GM23338 (cell line): ENCODE results near the gene FHAD1. TPM values are rescaled to one million over a fixed set of nuclear protein-coding genes. Genes with fewer than 3 reads are reported as not detected.
A peak's percentile ranks its signal among the peaks of the same experiment; 100 is the strongest.

Experiments
- ATAC-seq: fragments of 200-7000 bp; cut with Tn5 transposase; 3 replicates; pipeline ENCODE4 v1.9.1; 2020
- DNase-seq: peaks from one replicate; pipeline ENCODE4 v3.0.0-alpha.2; 2015; ENCODE audit warnings: low spot score
- H2AFZ ChIP-seq: fragments of 200-600 bp; sonication (generic); 2 replicates; pipeline ENCODE4 v1.8.0; 2016; ENCODE audit warnings: antibody characterized with exemption, mild to moderate bottlenecking, moderate library complexity
- H3F3A ChIP-seq: fragments of 200-600 bp; sonication (generic); replicated peaks from 2 replicates; pipeline ENCODE4 v1.8.0; 2017; ENCODE audit warnings: antibody characterized with exemption, mixed run types, low read depth
- H3K27ac ChIP-seq: fragments of 200-600 bp; sonication (generic); 2 replicates; pipeline ENCODE4 v1.6.1; 2016; ENCODE audit warnings: low read depth
- H3K27me3 ChIP-seq: fragments of 200-600 bp; sonication (generic); 2 replicates; pipeline ENCODE4 v1.8.0; 2016; ENCODE audit warnings: mild to moderate bottlenecking, mixed run types, moderate library complexity; ENCODE audit not compliant: insufficient read depth
- H3K36me3 ChIP-seq: fragments of 200-600 bp; sonication (generic); 2 replicates; pipeline ENCODE4 v1.8.0; 2016; ENCODE audit warnings: mild to moderate bottlenecking; ENCODE audit not compliant: insufficient read depth
- H3K4me1 ChIP-seq: fragments of 200-600 bp; sonication (generic); 2 replicates; pipeline ENCODE4 v1.8.0; 2016; ENCODE audit warnings: mild to moderate bottlenecking, moderate library complexity; ENCODE audit not compliant: insufficient read depth
- H3K4me2 ChIP-seq: fragments of 200-600 bp; sonication (generic); 2 replicates; pipeline ENCODE4 v1.7.1; 2017; ENCODE audit warnings: mixed run types
- H3K4me3 ChIP-seq: fragments of 200-600 bp; sonication (generic); 2 replicates; pipeline ENCODE4 v1.6.1; 2016; ENCODE audit warnings: mixed run types
- H3K79me2 ChIP-seq: fragments of 200-600 bp; sonication (generic); replicated peaks from 2 replicates; pipeline ENCODE4 v1.8.0; 2017; ENCODE audit warnings: mild to moderate bottlenecking; ENCODE audit not compliant: insufficient read depth
- H3K9me2 ChIP-seq: fragments of 200-600 bp; sonication (generic); 2 replicates; pipeline ENCODE4 v1.8.0; 2017; ENCODE audit not compliant: insufficient read depth
- H4K20me1 ChIP-seq: fragments of 200-600 bp; sonication (generic); replicated peaks from 2 replicates; pipeline ENCODE4 v1.8.0; 2017; ENCODE audit warnings: mild to moderate bottlenecking; ENCODE audit not compliant: insufficient read depth
- H3K27ac Mint-ChIP-seq: 2 replicates; pipeline ENCODE4 v1.8.0; 2020; ENCODE audit warnings: inconsistent platforms, mild to moderate bottlenecking, moderate library complexity, mixed read lengths
- H3K27me3 Mint-ChIP-seq: 3 replicates; pipeline ENCODE4 v1.8.0; 2022; ENCODE audit warnings: low read depth, mild to moderate bottlenecking, moderate library complexity, mixed read lengths, inconsistent platforms; ENCODE audit not compliant: insufficient read depth, poor library complexity
- H3K36me3 Mint-ChIP-seq: 3 replicates; pipeline ENCODE4 v1.8.0; 2021; ENCODE audit warnings: low read depth, mild to moderate bottlenecking, inconsistent platforms, moderate library complexity, mixed read lengths
- H3K4me1 Mint-ChIP-seq: 3 replicates; pipeline ENCODE4 v1.8.0; 2020; ENCODE audit warnings: mild to moderate bottlenecking, inconsistent platforms, mixed read lengths
- H3K4me3 Mint-ChIP-seq: 3 replicates; pipeline ENCODE4 v1.8.0; 2021; ENCODE audit warnings: moderate library complexity, mild to moderate bottlenecking, inconsistent platforms, mixed read lengths
- H3K9me3 Mint-ChIP-seq: 3 replicates; pipeline ENCODE4 v1.8.0; 2020; ENCODE audit warnings: moderate library complexity, mild to moderate bottlenecking, inconsistent platforms, mixed read lengths
- CREB1 ChIP-seq: fragments of 250-450 bp; sonication (Bioruptor Pico); IDR thresholded peaks from 2 replicates; pipeline ENCODE4 v1.5.0; 2020; ENCODE audit warnings: low read depth, mild to moderate bottlenecking, moderate library complexity
- EZH2 ChIP-seq: fragments of 200-600 bp; sonication (generic); IDR thresholded peaks from one replicate; pipeline ENCODE4 v1.8.0; 2017; ENCODE audit warnings: antibody characterized with exemption, mild to moderate bottlenecking, low read depth; ENCODE audit not compliant: unreplicated experiment
- EZH2phosphoT487 ChIP-seq: fragments of 200-600 bp; sonication (generic); IDR thresholded peaks from one replicate; pipeline ENCODE4 v1.8.1; 2018; ENCODE audit warnings: antibody characterized with exemption; ENCODE audit not compliant: unreplicated experiment
- JUNB ChIP-seq: IDR thresholded peaks from one replicate; pipeline ENCODE4 v1.6.1; 2016; ENCODE audit warnings: antibody characterized with exemption; ENCODE audit not compliant: unreplicated experiment
- NANOG ChIP-seq: IDR thresholded peaks from 2 replicates; pipeline ENCODE4 v1.6.1; 2016; ENCODE audit warnings: antibody characterized with exemption, borderline replicate concordance
- POLR2AphosphoS5 ChIP-seq: IDR thresholded peaks from 2 replicates; pipeline ENCODE4 v1.6.1; 2016; ENCODE audit warnings: antibody characterized with exemption, low read depth
- STAT1 ChIP-seq: IDR thresholded peaks from one replicate; pipeline ENCODE4 v1.6.1; 2016; ENCODE audit warnings: antibody characterized with exemption; ENCODE audit not compliant: unreplicated experiment
- ZNF114 ChIP-seq: fragments of 250-450 bp; sonication (Bioruptor Pico); IDR thresholded peaks from 2 replicates; pipeline ENCODE4 v1.5.0; 2020; ENCODE audit warnings: mild to moderate bottlenecking, moderate library complexity
- ZNF331 ChIP-seq: fragments of 250-450 bp; sonication (Bioruptor Pico); IDR thresholded peaks from 2 replicates; pipeline ENCODE4 v1.5.0; 2020; ENCODE audit warnings: low read depth, mild to moderate bottlenecking, moderate library complexity
- polyA plus RNA-seq: library from polyadenylated mRNA; unstranded; fragments of >200 nt; fragmentation: Nextera tagmentation; extraction: Ambion mirVana; gene quantifications from 2 replicates; pipeline ENCODE4 v1.2.1, GENCODE V29; 2016
- total RNA-seq: library from RNA; depleted of rRNA; stranded (reverse); fragments of >200 nt; shearing (Covaris generic); gene quantifications from 2 replicates; pipeline ENCODE4 v1.2.3, GENCODE V29; 2014
- TF ChIP-seq, protein P1 (sequence below), 2 experiments: fragments of 200-600 bp in 1 of 2; sonication (generic) in 1 of 2; conservative IDR thresholded peaks; 2 replicates each; pipeline versions ENCODE4 v1.5.1 to v1.6.1; 2016 to 2017; ENCODE audit warnings: antibody characterized with exemption in 2 of 2, low read depth in 2 of 2, mild to moderate bottlenecking in 2 of 2, moderate library complexity in 1 of 2
- TF ChIP-seq, protein P2 (sequence below): fragments of 250-450 bp; sonication (Bioruptor Pico); IDR thresholded peaks from 2 replicates; pipeline ENCODE4 v1.5.0; 2020; ENCODE audit warnings: mild to moderate bottlenecking, moderate library complexity
- TF ChIP-seq, protein P3 (sequence below): IDR thresholded peaks from one replicate; pipeline ENCODE4 v1.6.1; 2018; ENCODE audit warnings: antibody characterized with exemption; ENCODE audit not compliant: unreplicated experiment
- TF ChIP-seq, protein P4 (sequence below): IDR thresholded peaks from 2 replicates; pipeline ENCODE4 v1.6.1; 2016; ENCODE audit warnings: antibody characterized with exemption

The FHAD1 gene
- total and polyA plus RNA-seq, 2 experiments from 2014 or later = 1.8 to 3.3 TPM

DNA sequence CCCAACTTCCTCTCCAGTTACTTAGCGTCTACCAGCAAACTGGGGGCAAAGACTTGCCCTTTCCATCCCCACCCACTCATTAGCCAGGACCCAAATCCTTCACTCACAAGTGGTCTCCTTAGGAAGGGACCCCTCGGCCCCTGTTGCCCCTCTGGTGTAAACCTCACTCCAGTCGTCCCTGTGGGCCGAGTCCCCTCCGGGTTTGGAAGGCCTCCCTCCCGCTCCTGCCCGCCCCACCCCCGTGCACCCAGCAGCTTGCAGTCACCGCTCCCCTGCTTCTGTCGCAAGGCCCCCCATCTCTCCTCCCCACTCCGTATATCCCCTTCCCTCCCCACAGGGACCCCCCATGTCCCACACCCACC lies 163.8 kb downstream of the FHAD1 start:
- peak overlapping the region; percentile 79 for H3K4me3 ChIP-seq
- peaks cover 10% of the 10 kb centered on the region for H3K4me1 ChIP-seq
- TF ChIP-seq ZNF114 (CRISPR knock-in tag) = no peak
- no peak for TF ChIP-seq STAT1
- TF ChIP-seq, protein P1, sequence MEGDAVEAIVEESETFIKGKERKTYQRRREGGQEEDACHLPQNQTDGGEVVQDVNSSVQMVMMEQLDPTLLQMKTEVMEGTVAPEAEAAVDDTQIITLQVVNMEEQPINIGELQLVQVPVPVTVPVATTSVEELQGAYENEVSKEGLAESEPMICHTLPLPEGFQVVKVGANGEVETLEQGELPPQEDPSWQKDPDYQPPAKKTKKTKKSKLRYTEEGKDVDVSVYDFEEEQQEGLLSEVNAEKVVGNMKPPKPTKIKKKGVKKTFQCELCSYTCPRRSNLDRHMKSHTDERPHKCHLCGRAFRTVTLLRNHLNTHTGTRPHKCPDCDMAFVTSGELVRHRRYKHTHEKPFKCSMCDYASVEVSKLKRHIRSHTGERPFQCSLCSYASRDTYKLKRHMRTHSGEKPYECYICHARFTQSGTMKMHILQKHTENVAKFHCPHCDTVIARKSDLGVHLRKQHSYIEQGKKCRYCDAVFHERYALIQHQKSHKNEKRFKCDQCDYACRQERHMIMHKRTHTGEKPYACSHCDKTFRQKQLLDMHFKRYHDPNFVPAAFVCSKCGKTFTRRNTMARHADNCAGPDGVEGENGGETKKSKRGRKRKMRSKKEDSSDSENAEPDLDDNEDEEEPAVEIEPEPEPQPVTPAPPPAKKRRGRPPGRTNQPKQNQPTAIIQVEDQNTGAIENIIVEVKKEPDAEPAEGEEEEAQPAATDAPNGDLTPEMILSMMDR (conservative IDR thresholded peaks at IDR 0.05; ENCODE audit: low read depth in 2 of 2) = no peak
- no peak for TF ChIP-seq POLR2AphosphoS5
- TF ChIP-seq, protein P2, sequence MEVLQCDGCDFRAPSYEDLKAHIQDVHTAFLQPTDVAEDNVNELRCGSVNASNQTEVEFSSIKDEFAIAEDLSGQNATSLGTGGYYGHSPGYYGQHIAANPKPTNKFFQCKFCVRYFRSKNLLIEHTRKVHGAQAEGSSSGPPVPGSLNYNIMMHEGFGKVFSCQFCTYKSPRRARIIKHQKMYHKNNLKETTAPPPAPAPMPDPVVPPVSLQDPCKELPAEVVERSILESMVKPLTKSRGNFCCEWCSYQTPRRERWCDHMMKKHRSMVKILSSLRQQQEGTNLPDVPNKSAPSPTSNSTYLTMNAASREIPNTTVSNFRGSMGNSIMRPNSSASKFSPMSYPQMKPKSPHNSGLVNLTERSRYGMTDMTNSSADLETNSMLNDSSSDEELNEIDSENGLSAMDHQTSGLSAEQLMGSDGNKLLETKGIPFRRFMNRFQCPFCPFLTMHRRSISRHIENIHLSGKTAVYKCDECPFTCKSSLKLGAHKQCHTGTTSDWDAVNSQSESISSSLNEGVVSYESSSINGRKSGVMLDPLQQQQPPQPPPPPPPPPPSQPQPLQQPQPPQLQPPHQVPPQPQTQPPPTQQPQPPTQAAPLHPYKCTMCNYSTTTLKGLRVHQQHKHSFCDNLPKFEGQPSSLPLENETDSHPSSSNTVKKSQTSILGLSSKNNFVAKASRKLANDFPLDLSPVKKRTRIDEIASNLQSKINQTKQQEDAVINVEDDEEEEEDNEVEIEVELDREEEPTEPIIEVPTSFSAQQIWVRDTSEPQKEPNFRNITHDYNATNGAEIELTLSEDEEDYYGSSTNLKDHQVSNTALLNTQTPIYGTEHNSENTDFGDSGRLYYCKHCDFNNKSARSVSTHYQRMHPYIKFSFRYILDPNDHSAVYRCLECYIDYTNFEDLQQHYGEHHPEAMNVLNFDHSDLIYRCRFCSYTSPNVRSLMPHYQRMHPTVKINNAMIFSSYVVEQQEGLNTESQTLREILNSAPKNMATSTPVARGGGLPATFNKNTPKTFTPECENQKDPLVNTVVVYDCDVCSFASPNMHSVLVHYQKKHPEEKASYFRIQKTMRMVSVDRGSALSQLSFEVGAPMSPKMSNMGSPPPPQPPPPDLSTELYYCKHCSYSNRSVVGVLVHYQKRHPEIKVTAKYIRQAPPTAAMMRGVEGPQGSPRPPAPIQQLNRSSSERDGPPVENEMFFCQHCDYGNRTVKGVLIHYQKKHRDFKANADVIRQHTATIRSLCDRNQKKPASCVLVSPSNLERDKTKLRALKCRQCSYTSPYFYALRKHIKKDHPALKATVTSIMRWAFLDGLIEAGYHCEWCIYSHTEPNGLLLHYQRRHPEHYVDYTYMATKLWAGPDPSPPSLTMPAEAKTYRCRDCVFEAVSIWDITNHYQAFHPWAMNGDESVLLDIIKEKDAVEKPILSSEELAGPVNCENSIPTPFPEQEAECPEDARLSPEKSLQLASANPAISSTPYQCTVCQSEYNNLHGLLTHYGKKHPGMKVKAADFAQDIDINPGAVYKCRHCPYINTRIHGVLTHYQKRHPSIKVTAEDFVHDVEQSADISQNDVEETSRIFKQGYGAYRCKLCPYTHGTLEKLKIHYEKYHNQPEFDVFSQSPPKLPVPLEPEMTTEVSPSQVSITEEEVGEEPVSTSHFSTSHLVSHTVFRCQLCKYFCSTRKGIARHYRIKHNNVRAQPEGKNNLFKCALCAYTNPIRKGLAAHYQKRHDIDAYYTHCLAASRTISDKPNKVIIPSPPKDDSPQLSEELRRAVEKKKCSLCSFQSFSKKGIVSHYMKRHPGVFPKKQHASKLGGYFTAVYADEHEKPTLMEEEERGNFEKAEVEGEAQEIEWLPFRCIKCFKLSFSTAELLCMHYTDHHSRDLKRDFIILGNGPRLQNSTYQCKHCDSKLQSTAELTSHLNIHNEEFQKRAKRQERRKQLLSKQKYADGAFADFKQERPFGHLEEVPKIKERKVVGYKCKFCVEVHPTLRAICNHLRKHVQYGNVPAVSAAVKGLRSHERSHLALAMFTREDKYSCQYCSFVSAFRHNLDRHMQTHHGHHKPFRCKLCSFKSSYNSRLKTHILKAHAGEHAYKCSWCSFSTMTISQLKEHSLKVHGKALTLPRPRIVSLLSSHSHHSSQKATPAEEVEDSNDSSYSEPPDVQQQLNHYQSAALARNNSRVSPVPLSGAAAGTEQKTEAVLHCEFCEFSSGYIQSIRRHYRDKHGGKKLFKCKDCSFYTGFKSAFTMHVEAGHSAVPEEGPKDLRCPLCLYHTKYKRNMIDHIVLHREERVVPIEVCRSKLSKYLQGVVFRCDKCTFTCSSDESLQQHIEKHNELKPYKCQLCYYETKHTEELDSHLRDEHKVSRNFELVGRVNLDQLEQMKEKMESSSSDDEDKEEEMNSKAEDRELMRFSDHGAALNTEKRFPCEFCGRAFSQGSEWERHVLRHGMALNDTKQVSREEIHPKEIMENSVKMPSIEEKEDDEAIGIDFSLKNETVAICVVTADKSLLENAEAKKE (CRISPR knock-in tag) = no peak
- TF ChIP-seq, protein P3, sequence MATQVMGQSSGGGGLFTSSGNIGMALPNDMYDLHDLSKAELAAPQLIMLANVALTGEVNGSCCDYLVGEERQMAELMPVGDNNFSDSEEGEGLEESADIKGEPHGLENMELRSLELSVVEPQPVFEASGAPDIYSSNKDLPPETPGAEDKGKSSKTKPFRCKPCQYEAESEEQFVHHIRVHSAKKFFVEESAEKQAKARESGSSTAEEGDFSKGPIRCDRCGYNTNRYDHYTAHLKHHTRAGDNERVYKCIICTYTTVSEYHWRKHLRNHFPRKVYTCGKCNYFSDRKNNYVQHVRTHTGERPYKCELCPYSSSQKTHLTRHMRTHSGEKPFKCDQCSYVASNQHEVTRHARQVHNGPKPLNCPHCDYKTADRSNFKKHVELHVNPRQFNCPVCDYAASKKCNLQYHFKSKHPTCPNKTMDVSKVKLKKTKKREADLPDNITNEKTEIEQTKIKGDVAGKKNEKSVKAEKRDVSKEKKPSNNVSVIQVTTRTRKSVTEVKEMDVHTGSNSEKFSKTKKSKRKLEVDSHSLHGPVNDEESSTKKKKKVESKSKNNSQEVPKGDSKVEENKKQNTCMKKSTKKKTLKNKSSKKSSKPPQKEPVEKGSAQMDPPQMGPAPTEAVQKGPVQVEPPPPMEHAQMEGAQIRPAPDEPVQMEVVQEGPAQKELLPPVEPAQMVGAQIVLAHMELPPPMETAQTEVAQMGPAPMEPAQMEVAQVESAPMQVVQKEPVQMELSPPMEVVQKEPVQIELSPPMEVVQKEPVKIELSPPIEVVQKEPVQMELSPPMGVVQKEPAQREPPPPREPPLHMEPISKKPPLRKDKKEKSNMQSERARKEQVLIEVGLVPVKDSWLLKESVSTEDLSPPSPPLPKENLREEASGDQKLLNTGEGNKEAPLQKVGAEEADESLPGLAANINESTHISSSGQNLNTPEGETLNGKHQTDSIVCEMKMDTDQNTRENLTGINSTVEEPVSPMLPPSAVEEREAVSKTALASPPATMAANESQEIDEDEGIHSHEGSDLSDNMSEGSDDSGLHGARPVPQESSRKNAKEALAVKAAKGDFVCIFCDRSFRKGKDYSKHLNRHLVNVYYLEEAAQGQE = no peak
- TF ChIP-seq JUNB = no peak
- TF ChIP-seq EZH2phosphoT487 = no peak
- TF ChIP-seq, protein P4, sequence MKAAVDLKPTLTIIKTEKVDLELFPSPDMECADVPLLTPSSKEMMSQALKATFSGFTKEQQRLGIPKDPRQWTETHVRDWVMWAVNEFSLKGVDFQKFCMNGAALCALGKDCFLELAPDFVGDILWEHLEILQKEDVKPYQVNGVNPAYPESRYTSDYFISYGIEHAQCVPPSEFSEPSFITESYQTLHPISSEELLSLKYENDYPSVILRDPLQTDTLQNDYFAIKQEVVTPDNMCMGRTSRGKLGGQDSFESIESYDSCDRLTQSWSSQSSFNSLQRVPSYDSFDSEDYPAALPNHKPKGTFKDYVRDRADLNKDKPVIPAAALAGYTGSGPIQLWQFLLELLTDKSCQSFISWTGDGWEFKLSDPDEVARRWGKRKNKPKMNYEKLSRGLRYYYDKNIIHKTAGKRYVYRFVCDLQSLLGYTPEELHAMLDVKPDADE = no peak
- TF ChIP-seq CREB1 = no peak
- TF ChIP-seq NANOG = no peak
- no peak for TF ChIP-seq ZNF331 (CRISPR knock-in tag)
- TF ChIP-seq EZH2 = no peak
- Mint-ChIP-seq H3K27ac (no peak overlapping the region), H3K9me3 (no peaks in the 10 kb centered on the region; the same call in 2 of the 3 replicates), H3K4me3 (peak overlapping the region; percentile 81), H3K36me3 (no peaks in the 10 kb centered on the region), H3K4me1 (peaks cover 25% of the 10 kb centered on the region), H3K27me3 (peaks cover 28% of the 10 kb centered on the region)
- peak overlapping the region; percentile 91 for H3K4me2 ChIP-seq
- H2AFZ ChIP-seq = peak overlapping the region; percentile 85; the same call in 1 of the 2 replicates
- ATAC-seq (no peak), DNase-seq (no peak)
- H3K27ac ChIP-seq = no peak overlapping the region
- H3K79me2 ChIP-seq = no peaks in the 10 kb centered on the region
- no peaks in the 10 kb centered on the region for H3K36me3 ChIP-seq
- H3F3A ChIP-seq = no peaks in the 10 kb centered on the region
- H3K9me2 ChIP-seq = no peaks in the 10 kb centered on the region
- H3K27me3 ChIP-seq = peaks cover 24% of the 10 kb centered on the region
- no peaks in the 10 kb centered on the region for H4K20me1 ChIP-seq
